Glomerular endothelial cell (primary cell): Measurements from ENCODE around the gene OR11A1. TPM values are rescaled to one million over a fixed set of nuclear protein-coding genes. Genes with fewer than 3 reads are reported as not detected.

Experiments used
- DNase-seq: peaks from one replicate; pipeline ENCODE4 v3.0.0-alpha.2; 2011; ENCODE audit warnings: low read depth, low spot score; ENCODE audit errors: extremely low read depth
- total RNA-seq: library from RNA; depleted of rRNA; stranded (reverse); fragments of >200 nt; gene quantifications from 2 replicates; pipeline ENCODE4 v1.2.3, GENCODE V29; 2015

Gene OR11A1
- total RNA-seq, 1 donor from 2014 or later, result not detected

GRCh38 chr6:29403801-29404200 is 53.1 kb downstream of the OR11A1 start:
- DNase-seq, result no peak

GRCh38 chr6:29399525-29399924 is 57.3 kb downstream of the OR11A1 start:
- no peak for DNase-seq

GRCh38 chr6:29395331-29395730 is 61.5 kb downstream of the OR11A1 start, which contains the start of gene OR12D2:
Gene OR12D2, plus strand, starts transcription at chr6:29395631. Its CDS starts 1,069 bp downstream, at chr6:29396700.
- no peak for DNase-seq

- DNase-seq, result no peak
These were observed 68.3 kb downstream of the OR11A1 start for GRCh38 chr6:29388533-29388932.

- DNase-seq, result no peak
These were observed 80.9 kb downstream of the OR11A1 start for GRCh38 chr6:29376003-29376402.

Other genes with a start within 250 kb of the OR11A1 start
- gene OR14J1, start 155.4 kb downstream of the OR11A1 start, total RNA-seq, result not detected in 2 replicates
- not detected in 2 replicates for gene OR5V1, start 88.2 kb downstream of the OR11A1 start, total RNA-seq
- not detected in 2 replicates for gene OR12D3, start 81.8 kb downstream of the OR11A1 start, total RNA-seq
- gene OR12D2, start 61.4 kb downstream of the OR11A1 start, total RNA-seq, result not detected in 2 replicates
- not detected in 2 replicates for gene OR12D1, start 42.1 kb downstream of the OR11A1 start, total RNA-seq
- gene OR10C1, start 17.8 kb downstream of the OR11A1 start, total RNA-seq, result not detected in 2 replicates
- gene OR2H1, start 84 bp upstream of the OR11A1 start, total RNA-seq, result not detected in 2 replicates
- gene MAS1L, start 30.9 kb upstream of the OR11A1 start, total RNA-seq, result not detected in 2 replicates
- gene UBD, start 102.7 kb upstream of the OR11A1 start, total RNA-seq, result 9.2 and 52.4 TPM in 2 replicates
- not detected in 2 replicates for gene OR2H2, start 128.1 kb upstream of the OR11A1 start, total RNA-seq
- gene GABBR1, start 176.1 kb upstream of the OR11A1 start, total RNA-seq, result 9.4 and 12.0 TPM in 2 replicates
- not detected in 2 replicates for gene MOG, start 200.0 kb upstream of the OR11A1 start, total RNA-seq
- gene ZFP57, start 224.1 kb upstream of the OR11A1 start, total RNA-seq, result not detected in 2 replicates